ENCODE measurements around the gene DENND2A. TPM values are rescaled to one million over a fixed set of nuclear protein-coding genes. Genes with fewer than 3 reads are reported as not detected.

Gene DENND2A
- total and polyA plus RNA-seq, 5 experiments from 2014 or later = 0.10 TPM; not detected in 4

DNA sequence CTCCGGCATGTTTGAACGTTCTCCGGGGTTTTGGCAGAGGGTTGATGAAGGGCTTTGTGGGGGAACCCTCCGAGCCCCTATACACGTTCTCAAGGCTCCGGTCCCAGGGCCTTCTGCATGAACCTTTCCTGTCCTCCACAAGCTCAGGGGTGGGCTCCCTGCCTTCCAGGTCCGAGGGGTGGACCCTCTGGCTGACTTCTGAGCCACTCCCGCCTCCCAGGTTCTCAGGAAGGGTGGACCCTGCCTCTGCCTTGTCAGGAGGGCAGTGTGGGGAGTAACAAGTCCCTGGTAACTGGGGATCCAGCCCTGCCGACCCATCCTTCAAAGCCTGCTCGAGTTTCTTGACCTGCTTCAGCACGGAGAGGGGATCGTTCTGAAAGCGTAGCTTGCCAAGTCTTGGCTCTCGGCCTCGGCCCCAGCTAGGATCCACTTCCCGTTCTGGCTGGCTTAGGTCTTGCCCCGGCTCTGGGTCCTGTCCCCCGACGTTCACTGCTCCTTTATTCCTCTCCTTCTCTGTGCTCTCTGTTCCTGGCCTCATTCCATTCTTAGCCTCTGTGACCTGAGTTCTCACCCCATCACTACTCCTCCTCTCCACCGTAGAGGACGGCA is 38.9 kb downstream of the DENND2A start:
- POLR2A ChIA-PET = no interaction called here
- Mint-ChIP-seq H3K27ac (peak overlapping the region in 1 of 10 donors; percentile 82), H3K4me1 (no peaks in the 10 kb centered on the region), H3K36me3 (peaks cover 0 to 1% (median 0%) of the 10 kb centered on the region in 3 donors), H3K4me3 (no peak overlapping the region), H3K9me3 (no peaks in the 10 kb centered on the region), H3K27me3 (peaks cover 4 to 22% (median 12%) of the 10 kb centered on the region in 5 donors)
- ATAC-seq (no peak), DNase-seq (no peak)

DNA sequence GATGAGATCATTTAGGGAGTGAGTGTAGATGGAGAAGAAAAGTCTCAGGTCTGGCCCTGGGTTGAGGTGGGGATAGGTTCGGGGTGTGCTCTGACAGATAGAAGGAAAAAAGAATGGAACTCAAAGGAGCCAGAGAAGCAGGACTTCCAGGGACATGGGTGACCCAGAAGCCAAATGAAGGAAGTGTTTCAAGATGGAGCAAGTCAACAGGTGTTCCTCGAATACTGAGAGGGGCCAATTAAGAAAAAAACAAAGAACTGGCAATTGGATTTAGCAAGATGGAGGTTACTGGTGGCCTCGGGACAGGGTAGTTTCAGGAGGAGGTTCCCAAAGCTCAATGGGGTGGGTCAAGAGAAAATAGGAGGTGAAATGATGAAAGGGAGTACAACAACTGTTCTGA is 40.3 kb downstream of the DENND2A start:
- POLR2A ChIA-PET = no interaction called here
- DNase-seq (no peak), ATAC-seq (no peak)
- Mint-ChIP-seq H3K27ac (no peak overlapping the region), H3K27me3 (peaks cover 4 to 21% (median 6%) of the 10 kb centered on the region in 5 donors), H3K4me3 (no peak overlapping the region), H3K4me1 (no peaks in the 10 kb centered on the region), H3K9me3 (no peaks in the 10 kb centered on the region), H3K36me3 (peaks cover 0 to 1% (median 0%) of the 10 kb centered on the region in 3 donors)

DNA sequence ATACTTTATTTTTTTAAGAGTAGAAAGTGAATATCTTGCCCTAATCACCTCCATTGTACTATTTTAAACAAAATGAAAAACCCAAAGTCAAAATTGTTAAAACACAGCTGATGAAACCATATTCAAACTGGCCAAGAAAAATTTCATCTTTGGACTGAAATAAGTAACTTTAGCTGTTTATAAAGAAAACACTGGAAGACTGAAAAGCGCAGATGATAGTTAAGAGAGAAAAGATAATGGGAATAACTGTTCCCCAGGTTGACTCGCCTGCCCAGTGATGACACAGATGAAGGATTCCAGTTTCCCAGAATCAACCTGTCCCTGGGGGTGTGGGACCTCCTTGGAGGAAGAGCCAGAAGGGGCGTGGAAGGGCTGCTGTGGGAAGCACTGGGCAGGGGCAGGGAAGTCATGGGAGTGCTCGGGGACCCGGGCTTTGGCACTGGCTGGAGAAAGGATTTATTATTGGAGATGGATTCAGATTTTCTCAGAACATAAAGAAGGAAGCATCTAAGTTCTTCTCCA is 43.1 kb downstream of the DENND2A start:
- no peak for DNase-seq
- Mint-ChIP-seq H3K4me1 (peaks cover 5 to 12% (median 9%) of the 10 kb centered on the region in 4 donors), H3K9me3 (no peaks in the 10 kb centered on the region), H3K27me3 (peaks cover 0 to 20% (median 8%) of the 10 kb centered on the region in 5 donors), H3K4me3 (no peak overlapping the region), H3K36me3 (peaks cover 0 to 1% (median 0%) of the 10 kb centered on the region in 3 donors), H3K27ac (no peak overlapping the region)
- no peak for ATAC-seq
- POLR2A ChIA-PET = no interaction called here

DNA sequence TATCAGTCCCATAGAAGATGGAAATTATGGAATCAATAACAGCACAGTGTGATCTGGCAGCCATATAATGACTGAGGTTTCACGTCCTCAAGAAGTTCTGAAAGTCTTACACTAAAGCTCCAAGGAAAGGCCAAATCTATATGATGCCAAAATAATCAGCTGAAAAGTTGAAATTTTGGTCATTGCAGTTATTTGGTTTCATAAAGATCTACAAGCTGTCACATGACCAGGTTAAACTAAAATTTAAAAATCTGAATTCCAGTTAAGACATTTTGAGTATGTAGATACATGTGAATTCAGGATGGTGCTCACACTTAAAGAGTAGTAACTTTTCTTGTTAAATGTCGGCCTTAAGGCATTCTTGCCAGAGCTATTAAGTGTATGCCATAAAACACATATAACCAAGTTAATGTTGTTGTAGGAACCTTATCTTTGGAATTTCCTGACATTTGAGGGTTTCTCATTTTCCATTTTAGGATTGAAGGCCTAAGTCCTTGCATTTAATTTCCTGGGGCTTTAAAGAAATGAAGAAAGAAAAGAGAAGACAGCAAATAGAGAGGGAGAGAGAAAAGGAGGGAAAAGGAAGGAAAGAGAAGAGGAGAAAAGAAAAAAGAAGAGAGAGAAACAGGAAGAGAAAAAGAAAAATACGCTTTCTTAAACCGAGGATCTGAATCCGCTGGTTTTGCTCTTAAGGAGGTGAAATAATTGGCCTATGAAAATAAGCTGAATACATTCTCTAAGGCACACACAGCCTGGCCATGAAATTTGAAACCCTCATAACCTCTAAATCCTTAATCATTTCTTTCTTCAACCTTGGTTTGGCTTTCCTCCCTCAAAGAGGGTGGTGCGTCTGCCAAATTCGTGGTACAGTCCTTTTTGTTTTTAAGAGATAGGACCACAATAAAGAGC is 43.8 kb downstream of the DENND2A start:
- no peak for ATAC-seq
- Mint-ChIP-seq H3K4me1 (peaks cover 5 to 12% (median 9%) of the 10 kb centered on the region in 4 donors), H3K27me3 (peaks cover 0 to 15% (median 6%) of the 10 kb centered on the region in 5 donors), H3K4me3 (no peak overlapping the region), H3K36me3 (peaks cover 0 to 1% (median 0%) of the 10 kb centered on the region in 3 donors), H3K27ac (no peak overlapping the region), H3K9me3 (no peaks in the 10 kb centered on the region)
- POLR2A ChIA-PET = no interaction called here
- no peak for DNase-seq

DNA sequence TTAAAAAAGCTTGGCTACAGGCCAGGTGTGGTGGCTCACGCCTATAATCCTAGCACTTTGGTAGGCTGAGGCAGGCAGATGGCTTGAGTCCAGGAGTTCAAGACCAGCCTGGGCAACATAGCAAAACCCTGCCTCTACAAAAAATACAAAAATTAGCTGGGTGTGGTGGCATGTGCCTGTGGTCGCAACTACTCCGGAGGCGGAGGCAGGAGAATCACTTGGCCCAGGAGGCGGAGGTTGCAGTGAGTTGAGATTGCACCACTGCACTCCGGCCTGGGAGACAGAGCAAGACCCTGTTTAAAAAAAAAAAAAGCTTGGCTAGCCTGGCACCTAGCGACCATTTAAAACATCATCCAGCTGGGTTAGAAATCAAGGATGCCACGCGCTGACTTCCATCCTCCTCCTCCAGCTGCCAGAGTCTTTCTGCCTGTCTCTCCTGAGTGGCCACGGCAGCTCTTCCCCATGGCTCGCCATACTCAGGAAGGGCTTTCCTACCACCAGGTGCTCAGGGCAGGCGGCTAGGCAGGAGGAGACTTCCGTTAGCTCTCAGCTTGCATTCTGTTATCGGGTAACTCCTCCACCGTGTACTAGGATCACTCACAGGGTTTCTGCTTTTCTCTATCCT is 45.0 kb downstream of the DENND2A start:
- DNase-seq (no peak), ATAC-seq (no peak)
- peaks cover 5 to 12% (median 9%) of the 10 kb centered on the region in 4 donors for H3K4me1 Mint-ChIP-seq
- POLR2A ChIA-PET = no interaction called here
- no peaks in the 10 kb centered on the region for H3K9me3 Mint-ChIP-seq
- H3K36me3 Mint-ChIP-seq = peaks cover 0 to 1% (median 0%) of the 10 kb centered on the region in 3 donors
- no peak overlapping the region for H3K4me3 Mint-ChIP-seq
- peaks cover 0 to 15% (median 4%) of the 10 kb centered on the region in 5 donors for H3K27me3 Mint-ChIP-seq
- peak overlapping the region in 1 of 10 donors; percentile 27 for H3K27ac Mint-ChIP-seq

DNA sequence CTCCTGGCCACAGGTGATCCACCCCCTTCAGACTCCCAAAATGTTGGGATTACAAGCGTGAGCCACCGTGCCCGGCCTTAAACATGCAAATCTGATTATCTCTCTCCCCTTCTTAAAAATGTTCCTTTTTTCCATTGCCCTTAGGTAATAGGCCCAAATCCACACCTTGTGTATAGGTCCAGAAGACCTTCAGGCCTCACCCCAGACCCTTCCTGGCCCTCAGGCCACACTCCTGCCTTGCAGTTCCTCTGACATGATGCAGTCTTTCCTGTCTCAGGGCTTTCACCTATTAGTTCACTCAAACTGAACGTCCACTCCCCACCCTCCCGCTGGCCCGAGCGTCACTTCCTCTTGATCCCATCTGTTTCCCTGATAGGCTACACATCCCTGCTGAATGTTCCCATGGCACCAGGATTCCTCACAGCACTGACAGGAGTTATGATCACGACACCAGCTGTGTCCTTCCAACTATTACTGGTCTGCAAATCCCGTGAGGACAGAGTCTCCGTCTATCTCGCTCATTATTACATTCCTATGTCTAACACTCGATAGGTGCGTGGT is 46.4 kb downstream of the DENND2A start:
- POLR2A ChIA-PET = no interaction called here
- Mint-ChIP-seq H3K27ac (peak overlapping the region in 1 of 10 donors; percentile 8), H3K9me3 (no peaks in the 10 kb centered on the region), H3K4me3 (no peak overlapping the region), H3K4me1 (peaks cover 5 to 12% (median 9%) of the 10 kb centered on the region in 4 donors), H3K36me3 (peaks cover 0 to 1% (median 0%) of the 10 kb centered on the region in 3 donors), H3K27me3 (peaks cover 0 to 12% (median 4%) of the 10 kb centered on the region in 5 donors)
- DNase-seq (no peak), ATAC-seq (no peak)

DNA sequence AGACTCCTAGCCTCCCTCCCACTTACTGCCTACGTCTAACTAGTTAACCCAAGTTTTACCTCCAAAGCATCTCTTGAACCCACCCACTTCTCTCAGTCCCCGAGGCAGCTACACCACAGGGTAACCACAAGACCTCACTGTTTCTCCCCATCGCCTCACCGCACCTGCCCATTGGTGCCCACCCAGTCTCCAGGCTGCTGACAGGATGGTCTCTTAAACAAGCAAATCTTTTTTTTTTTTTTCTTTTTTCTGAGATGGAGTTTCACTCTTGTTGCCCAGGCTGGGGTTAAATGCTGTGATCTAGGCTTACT is 47.0 kb downstream of the DENND2A start:
- H3K27ac Mint-ChIP-seq = no peak overlapping the region
- POLR2A ChIA-PET = no interaction called here
- H3K4me1 Mint-ChIP-seq = peaks cover 5 to 12% (median 9%) of the 10 kb centered on the region in 4 donors
- ATAC-seq = no peak
- no peak for DNase-seq
- H3K36me3 Mint-ChIP-seq = peaks cover 0 to 1% (median 0%) of the 10 kb centered on the region in 3 donors
- H3K27me3 Mint-ChIP-seq = peaks cover 0 to 12% (median 4%) of the 10 kb centered on the region in 5 donors
- H3K9me3 Mint-ChIP-seq = no peaks in the 10 kb centered on the region
- no peak overlapping the region for H3K4me3 Mint-ChIP-seq

DNA sequence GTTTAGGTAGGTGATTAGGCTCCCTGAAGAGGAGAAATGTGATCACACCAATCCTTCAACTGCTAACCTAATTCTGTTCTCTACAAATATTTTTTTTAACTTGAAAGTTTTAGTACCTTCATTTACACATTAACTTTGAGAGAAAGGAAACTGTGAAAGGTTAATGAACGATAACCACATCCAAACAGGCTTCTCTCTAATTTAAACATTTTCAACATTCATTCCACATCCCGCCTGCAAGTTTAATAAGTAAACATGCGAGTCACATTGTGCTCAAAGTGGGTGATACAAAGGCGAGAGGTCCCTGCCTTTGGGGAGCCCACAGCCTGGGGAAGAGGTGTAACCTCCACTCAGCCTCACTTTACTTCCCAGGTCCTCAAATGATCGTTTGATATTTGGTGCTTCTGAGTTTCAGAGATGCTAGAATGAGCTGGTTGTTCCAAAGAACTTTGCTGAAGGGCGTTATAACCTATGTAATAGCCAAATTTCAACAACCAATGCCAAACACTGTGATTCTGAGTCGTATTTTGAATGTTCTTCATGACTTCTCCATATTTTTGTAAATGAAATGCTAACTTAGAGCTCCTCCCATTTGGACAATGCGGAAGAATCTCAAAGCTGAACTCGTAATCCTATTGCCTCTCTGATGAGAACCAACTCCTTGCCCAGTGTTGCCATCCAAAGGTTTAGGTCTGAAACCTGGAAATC is 47.5 kb downstream of the DENND2A start:
- Mint-ChIP-seq H3K9me3 (no peaks in the 10 kb centered on the region), H3K27ac (no peak overlapping the region), H3K27me3 (peaks cover 0 to 12% (median 4%) of the 10 kb centered on the region in 5 donors), H3K4me3 (no peak overlapping the region), H3K36me3 (peaks cover 0 to 1% (median 0%) of the 10 kb centered on the region in 3 donors), H3K4me1 (peaks cover 5 to 12% (median 9%) of the 10 kb centered on the region in 4 donors)
- DNase-seq (no peak), ATAC-seq (no peak)
- POLR2A ChIA-PET = no interaction called here

DNA sequence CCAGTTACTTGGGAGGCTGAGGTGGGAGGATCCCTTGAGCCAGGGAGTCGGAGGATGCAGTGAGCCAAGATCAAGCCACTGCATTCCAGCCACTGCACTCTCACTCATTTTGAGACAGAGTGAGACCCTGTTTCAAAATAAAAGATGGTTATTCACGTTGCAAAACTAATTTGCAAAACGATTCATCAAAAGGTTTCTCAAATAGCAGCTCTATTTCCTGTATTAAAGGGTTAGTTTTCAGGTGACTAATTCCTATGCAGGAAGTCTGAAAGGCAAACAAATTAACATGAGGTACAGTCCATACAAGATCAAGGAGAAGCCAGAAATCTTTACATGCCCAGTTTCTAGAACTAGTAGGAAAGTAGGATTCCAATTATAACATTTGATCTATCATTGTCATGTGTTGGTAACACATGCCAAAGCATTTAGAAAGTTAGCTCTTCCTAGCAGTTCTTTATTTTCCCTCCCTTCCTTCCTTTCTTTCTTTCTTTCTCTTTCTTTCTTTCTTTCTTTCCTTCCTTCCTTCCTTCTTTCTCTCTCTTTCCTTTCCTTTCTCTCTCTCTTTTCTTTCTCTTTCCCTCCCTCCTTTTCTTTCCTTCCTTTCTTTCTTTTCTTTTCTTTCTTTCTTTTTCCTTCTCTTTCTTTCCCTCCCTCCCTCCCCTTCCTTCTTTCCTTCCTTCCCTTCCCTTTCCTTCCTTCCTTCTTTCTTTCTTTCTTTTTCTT is 49.3 kb downstream of the DENND2A start:
- POLR2A ChIA-PET = interaction anchor here (0.6 kb wide), 1 partner anchor 50 kb away, joined by 3 read pairs; no protein-coding TSS in a partner anchor
- Mint-ChIP-seq H3K36me3 (no peaks in the 10 kb centered on the region), H3K9me3 (no peaks in the 10 kb centered on the region), H3K4me3 (no peak overlapping the region), H3K4me1 (peaks cover 5 to 12% (median 9%) of the 10 kb centered on the region in 4 donors), H3K27me3 (peaks cover 0 to 9% (median 4%) of the 10 kb centered on the region in 5 donors), H3K27ac (no peak overlapping the region)
- ATAC-seq = no peak
- DNase-seq = no peak

DNA sequence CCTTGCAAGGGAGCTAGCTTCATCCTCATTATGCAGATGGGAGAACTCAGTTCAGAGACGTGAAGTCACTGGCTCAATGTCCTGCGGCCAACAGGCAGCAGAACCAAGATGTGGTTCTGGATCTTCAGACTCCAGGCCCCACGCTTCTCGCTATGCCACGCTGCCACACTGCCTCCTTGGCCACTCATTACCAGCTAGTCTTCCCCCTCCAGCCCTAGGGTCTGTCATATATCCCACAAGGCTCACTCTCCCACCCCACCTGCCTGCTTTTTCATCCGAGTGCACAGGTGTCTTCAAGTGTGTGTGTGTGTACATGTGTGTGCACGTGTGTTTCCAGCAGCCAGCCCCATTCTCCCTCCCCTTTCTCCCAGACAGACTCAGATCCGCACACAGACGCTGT is 53.4 kb downstream of the DENND2A start:
- Mint-ChIP-seq H3K4me3 (no peak overlapping the region), H3K27me3 (peaks cover 0 to 4% (median 2%) of the 10 kb centered on the region in 5 donors), H3K27ac (no peak overlapping the region), H3K4me1 (no peaks in the 10 kb centered on the region), H3K9me3 (no peaks in the 10 kb centered on the region), H3K36me3 (no peaks in the 10 kb centered on the region)
- DNase-seq = no peak
- POLR2A ChIA-PET = no interaction called here
- ATAC-seq = no peak

DNA sequence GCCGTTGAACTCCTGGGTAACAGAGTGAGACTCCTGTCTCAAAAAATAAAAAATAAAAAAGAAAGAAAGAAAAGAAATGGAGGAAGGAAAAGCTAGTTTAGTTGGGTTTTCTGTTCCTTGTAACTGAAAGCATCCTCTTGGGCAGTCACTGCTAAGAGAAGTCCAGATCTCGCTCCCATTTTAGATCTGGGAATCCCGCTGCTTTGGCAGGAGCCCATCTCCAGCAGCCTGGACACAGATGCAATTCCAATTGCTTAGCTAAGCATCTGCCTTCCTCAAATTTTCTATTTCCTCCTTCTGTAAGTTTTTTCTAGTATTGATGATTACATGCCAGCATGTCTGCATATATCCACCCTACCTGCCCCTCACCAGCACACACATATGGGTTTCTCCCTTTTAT is 54.1 kb downstream of the DENND2A start:
- POLR2A ChIA-PET = no interaction called here
- DNase-seq (no peak), ATAC-seq (no peak)
- H3K4me3 Mint-ChIP-seq = no peak overlapping the region
- no peak overlapping the region for H3K27ac Mint-ChIP-seq
- H3K4me1 Mint-ChIP-seq = no peaks in the 10 kb centered on the region
- peaks cover 0 to 4% (median 2%) of the 10 kb centered on the region in 5 donors for H3K27me3 Mint-ChIP-seq
- H3K36me3 Mint-ChIP-seq = no peaks in the 10 kb centered on the region
- H3K9me3 Mint-ChIP-seq = no peaks in the 10 kb centered on the region

All from naive thymus-derived CD8-positive, alpha-beta T cell (primary cell).